GM12872 (cell line): Measurements from ENCODE around the gene RETREG3.
A peak's percentile ranks its signal among the peaks of the same experiment; 100 is the strongest.

Experiments
- TF ChIP-seq, protein P1 (sequence below): IDR thresholded peaks from 3 replicates; pipeline ENCODE4 v1.5.1; 2011; ENCODE audit warnings: low read depth, mild to moderate bottlenecking, low read length, moderate library complexity; ENCODE audit not compliant: insufficient read depth

Gene RETREG3

DNA sequence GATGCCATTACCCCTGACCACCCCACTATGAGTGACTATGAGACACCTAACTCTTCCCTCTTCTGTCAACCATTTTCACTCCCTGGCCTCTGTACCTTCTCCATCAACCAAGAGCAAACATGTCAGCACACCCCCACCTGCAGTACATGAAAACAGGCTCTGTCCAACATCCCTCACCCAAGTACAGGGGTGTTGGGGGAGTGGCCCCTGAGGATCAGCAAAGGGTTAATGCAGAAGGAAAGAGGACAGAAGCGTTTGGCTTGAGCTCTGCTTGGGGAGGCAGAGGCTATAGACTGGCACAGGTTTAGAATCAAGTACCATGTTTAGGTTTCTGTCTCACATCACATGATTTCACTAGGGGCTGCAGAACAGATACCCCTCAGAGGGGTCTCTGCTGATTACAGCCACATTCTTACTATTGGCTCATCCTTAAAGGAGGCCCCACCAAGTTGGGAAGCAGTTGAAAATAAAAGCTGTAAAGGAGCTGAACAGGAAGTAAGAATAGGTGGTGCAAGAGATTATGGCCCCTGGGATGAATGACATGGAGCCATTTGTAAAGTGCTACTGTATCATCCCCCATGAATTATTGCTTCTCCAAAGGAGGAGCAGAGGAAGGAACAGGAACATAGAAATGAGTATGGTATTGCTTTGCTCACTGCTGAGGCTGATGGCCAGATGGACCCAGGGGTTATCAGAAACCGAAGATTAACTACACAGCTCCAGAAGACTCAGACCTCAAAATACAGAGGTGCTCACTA is 29.2 kb downstream of the RETREG3 start:
- TF ChIP-seq, protein P1, sequence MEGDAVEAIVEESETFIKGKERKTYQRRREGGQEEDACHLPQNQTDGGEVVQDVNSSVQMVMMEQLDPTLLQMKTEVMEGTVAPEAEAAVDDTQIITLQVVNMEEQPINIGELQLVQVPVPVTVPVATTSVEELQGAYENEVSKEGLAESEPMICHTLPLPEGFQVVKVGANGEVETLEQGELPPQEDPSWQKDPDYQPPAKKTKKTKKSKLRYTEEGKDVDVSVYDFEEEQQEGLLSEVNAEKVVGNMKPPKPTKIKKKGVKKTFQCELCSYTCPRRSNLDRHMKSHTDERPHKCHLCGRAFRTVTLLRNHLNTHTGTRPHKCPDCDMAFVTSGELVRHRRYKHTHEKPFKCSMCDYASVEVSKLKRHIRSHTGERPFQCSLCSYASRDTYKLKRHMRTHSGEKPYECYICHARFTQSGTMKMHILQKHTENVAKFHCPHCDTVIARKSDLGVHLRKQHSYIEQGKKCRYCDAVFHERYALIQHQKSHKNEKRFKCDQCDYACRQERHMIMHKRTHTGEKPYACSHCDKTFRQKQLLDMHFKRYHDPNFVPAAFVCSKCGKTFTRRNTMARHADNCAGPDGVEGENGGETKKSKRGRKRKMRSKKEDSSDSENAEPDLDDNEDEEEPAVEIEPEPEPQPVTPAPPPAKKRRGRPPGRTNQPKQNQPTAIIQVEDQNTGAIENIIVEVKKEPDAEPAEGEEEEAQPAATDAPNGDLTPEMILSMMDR: no peak

DNA sequence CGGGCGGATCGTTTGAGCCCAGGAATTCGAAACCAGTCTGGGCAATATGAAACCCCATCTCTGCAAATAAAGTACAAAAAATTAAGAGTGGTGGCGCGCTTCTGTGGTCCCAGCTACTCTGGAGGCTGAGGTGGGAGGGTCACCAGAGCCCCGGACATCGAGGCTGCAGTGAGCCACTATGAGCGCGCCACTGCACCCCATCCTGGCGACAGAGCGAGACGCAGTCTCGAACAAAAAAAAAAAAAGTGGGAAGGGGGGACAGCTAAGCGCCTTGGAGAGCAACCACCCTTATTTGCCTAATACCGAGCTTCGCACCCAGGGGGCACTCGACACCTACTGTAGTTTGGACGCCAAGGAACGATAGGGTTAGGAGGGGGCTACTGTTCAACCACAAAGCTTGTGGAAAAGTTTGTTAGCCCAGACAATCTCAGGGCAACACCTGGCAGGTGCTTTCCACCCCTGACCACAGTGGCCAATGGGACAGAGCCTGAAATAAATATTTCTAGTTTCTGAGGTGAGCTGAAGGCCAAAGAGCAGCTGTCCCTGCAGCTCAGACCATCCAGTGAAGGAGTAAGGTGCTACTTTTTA is 30.8 kb downstream of the RETREG3 start:
- TF ChIP-seq, protein P1: peak; percentile 86

DNA sequence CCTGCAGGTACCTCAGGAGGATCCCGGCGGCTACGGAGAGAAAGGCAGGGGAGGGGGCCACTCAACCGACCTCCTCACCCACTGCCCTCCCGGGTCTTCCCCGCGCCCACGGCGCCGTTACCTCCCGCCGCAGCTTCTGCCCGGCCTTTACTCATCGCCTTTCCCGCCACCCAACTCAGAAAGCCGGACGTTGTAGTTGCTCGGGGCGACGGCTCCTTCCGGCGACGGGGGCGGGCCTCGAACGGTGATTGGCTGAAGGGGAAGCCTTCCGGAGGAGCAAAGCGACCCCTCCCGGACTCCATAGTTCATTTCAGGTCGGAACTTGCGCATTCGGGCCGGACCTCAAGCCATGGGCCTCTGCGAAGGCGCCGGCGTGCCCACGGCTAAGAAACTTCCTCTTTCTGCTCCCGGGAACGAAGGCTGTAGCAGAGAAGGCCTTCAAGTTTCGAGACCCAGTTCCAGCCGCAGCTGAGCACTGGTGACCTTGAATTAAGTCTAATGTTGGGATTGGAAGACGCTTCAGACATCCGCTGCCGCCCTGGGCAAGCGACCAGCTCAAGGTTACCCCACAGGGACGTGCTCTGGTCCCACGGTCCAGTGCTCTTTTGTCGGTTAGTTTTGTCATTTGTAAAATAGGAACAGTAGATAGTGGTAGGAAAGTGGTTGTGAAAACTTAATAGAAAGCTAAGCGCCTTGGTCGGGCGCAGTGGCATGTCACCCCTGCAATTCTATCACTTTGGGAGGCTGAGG is 31.5 kb downstream of the RETREG3 start, which contains the start of gene PSMC3IP:
PSMC3IP (minus strand) TSS at position 198 of the 750 bp plus-strand sequence; CDS start at position 155, 43 bp downstream.
- TF ChIP-seq, protein P1: peak; percentile 68

DNA sequence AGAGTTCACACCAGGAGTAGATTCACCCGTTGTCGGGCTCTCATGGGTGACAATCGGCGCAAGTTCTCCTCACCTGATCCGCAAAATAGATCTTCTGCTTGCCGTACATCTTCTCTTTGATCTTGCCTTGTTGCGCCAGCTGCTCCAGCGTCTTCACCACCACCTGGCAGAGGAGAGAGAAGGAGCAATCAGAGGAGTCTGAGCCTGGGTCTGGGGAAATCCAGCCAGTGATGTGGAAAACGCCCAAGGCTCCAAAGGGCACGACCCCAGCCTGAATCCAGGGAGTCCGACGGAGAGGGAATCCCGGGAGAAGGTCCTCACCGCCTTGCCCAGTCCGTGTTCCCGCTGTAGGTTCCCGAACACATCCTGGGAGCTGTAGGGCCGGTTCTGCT is 32.0 kb downstream of the RETREG3 start:
- TF ChIP-seq, protein P1: no peak

DNA sequence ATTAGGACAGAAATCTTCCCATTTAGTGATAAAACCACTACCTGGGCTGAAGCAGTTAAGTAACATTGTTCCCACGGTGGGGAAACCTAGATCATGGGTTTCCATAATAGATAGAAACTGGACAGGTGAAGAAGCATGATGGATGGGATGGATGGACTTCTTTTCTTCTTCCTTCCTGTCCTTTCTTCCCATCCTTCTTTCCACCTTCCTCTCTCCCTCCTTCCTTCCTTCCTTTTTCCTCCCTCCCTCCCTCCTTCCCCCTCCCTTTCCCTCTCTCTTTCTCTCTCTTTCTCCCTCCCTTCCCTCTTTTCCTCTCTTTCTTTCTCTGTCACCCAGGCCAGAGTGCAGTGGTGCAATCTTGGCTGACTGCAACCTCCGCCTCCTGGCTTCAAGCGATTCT is 34.7 kb downstream of the RETREG3 start:
- TF ChIP-seq, protein P1: no peak

DNA sequence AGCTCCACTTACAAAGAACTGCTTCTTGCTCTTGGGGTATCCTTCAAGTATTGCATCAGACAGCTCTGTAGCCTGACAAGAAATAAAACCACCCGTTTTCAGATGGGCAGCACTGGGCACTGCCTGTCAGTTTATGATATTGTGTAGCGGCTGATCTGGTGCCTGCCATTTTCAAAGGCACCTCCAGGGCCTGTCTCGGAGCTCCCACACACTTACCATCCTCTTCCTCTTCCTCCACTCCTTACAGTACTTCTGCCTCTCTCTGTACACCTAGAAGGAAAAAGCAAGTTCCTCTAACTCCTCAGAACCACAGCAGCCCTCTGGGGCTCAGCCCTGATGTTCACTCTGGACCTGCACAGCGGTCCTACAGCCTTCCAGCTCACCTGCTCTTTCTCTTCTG is 36.1 kb downstream of the RETREG3 start:
- TF ChIP-seq, protein P1: no peak
